K562 (cell line): ENCODE measurements around the gene CASKIN1. TPM values are rescaled to one million over a fixed set of nuclear protein-coding genes. Genes with fewer than 3 reads are reported as not detected.

Experiments used
- ARHGAP35 ChIP-seq: fragments of 450-650 bp; IDR thresholded peaks from 2 replicates; pipeline ENCODE4 v1.6.1; 2018; ENCODE audit not compliant: partially characterized antibody
- CBX1 ChIP-seq: sonication (generic); IDR thresholded peaks from 2 replicates; pipeline ENCODE4 v1.6.1; 2016; ENCODE audit warnings: antibody characterized with exemption, low read depth, mild to moderate bottlenecking
- CSDE1 ChIP-seq, 2 experiments: fragments of 450-650 bp; IDR thresholded peaks; 2 replicates each; pipeline ENCODE4 v1.6.1; 2016; ENCODE audit warnings: mild to moderate bottlenecking in 1 of 2
- NEUROD1 ChIP-seq: fragments of 150-350 bp; IDR thresholded peaks from 2 replicates; pipeline ENCODE4 v1.6.1; 2014; ENCODE audit warnings: borderline replicate concordance, low read length, low read depth; ENCODE audit not compliant: partially characterized antibody
- RBM25 ChIP-seq: fragments of 200-400 bp; formaldehyde crosslinking; IDR thresholded peaks from 2 replicates; pipeline ENCODE4 v1.6.1; 2018; ENCODE audit warnings: low read length, low read depth, moderate library complexity; ENCODE audit not compliant: severe bottlenecking
- SMC3 ChIP-seq: conservative IDR thresholded peaks from 2 replicates; pipeline ENCODE4 v1.6.1; 2011; ENCODE audit warnings: low read depth, low read length, improper control_type of control experiment; ENCODE audit not compliant: insufficient read depth
- SRSF3 ChIP-seq: fragments of 200-400 bp; formaldehyde crosslinking; IDR thresholded peaks from 2 replicates; pipeline ENCODE4 v1.6.1; 2016; ENCODE audit warnings: mild to moderate bottlenecking, low read length, moderate library complexity; ENCODE audit not compliant: insufficient read depth
- WHSC1 ChIP-seq: IDR thresholded peaks from one replicate; pipeline ENCODE4 v1.6.1; 2012; ENCODE audit warnings: low read length, control low read depth, inconsistent platforms
- polyA plus RNA-seq, 8 experiments: library from polyadenylated mRNA; depleted of rRNA in 4 of 8; stranded (reverse) in 5 of 8; unstranded in 3 of 8; fragments of >200 nt; fragmentation: Nextera tagmentation in 2 of 8; fragmentation: Illumina TruSeq in 1 of 8; extraction: Ambion mirVana in 2 of 8; extraction: Trizol in 1 of 8; gene quantifications; 2 replicates each; pipeline versions ENCODE4 v1.2.1 to v1.2.3, GENCODE V29; 2011 to 2014; ENCODE audit warnings: inconsistent platforms in 1 of 8, missing spikeins in 1 of 8
- total RNA-seq, 7 experiments: library from RNA; depleted of rRNA in 6 of 7; stranded (reverse); fragments of >200 nt in 6 of 7; fragmentation: Illumina TruSeq in 2 of 7; extraction: Trizol in 2 of 7; gene quantifications; 2 replicates each; pipeline versions ENCODE4 v1.2.1 to v1.2.3, GENCODE V29; 2011 to 2021; ENCODE audit warnings: low replicate concordance in 1 of 7
- TF ChIP-seq, protein P1 (sequence below), 3 experiments: IDR thresholded peaks in 2 of 3; conservative IDR thresholded peaks in 1 of 3; 2 replicates each; pipeline ENCODE4 v1.5.1; 2011 to 2012; ENCODE audit warnings: low read length in 3 of 3, mild to moderate bottlenecking in 3 of 3, control low read depth in 2 of 3, improper control_type of control experiment in 1 of 3, inconsistent platforms in 1 of 3, low read depth in 1 of 3, mixed read lengths in 1 of 3, moderate library complexity in 1 of 3; ENCODE audit not compliant: insufficient read depth in 2 of 3
- TF ChIP-seq, protein P2 (sequence below): fragments of 450-650 bp; IDR thresholded peaks from 2 replicates; pipeline ENCODE4 v1.6.1; 2017; ENCODE audit warnings: mild to moderate bottlenecking, moderate library complexity
- TF ChIP-seq, protein P3 (sequence below): sonication (generic); formaldehyde crosslinking; IDR thresholded peaks from 2 replicates; pipeline ENCODE4 v1.8.0; 2023; ENCODE audit warnings: mild to moderate bottlenecking, missing genetic modification reagents
- TF ChIP-seq, protein P4 (sequence below): fragments of 250-450 bp; sonication (Bioruptor Pico); IDR thresholded peaks from 2 replicates; pipeline ENCODE4 v1.5.0; 2021; ENCODE audit warnings: mild to moderate bottlenecking, moderate library complexity
- TF ChIP-seq, protein P5 (sequence below): fragments of 450-650 bp; IDR thresholded peaks from 2 replicates; pipeline ENCODE4 v1.7.1; 2018; ENCODE audit warnings: mild to moderate bottlenecking, low read depth; ENCODE audit not compliant: partially characterized antibody

The CASKIN1 gene
- total and polyA plus RNA-seq, 9 of the 15 experiments (the other 6 are each of a cell fraction or from before 2014, with no cell fraction given) = 0.15 to 4.5 (median 1.5) TPM; not detected in 2

DNA sequence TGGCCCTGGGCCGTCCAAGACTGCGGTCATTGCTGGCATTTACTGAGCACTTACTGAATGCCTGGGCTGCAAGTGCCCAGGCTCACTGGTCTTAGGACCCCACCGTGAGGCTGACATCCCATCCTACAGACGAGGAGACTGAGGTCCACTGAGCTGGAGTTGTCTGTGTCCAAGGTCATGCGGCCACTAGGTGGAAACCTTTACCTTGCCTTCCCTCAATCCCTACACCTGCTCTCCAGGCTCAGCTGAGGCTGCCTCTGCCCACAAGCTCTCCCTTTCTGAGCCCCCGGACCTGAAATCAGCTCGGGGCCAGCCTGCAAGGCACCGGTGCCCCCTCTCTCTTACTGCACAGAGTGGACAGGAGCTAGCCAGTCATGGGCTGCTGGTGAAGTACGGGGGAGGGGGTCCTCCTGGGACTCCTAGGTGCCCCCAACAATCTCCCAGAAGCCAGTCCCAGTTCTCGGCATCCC is 1.5 kb downstream of the CASKIN1 start (continued):
- TF ChIP-seq, protein P1, sequence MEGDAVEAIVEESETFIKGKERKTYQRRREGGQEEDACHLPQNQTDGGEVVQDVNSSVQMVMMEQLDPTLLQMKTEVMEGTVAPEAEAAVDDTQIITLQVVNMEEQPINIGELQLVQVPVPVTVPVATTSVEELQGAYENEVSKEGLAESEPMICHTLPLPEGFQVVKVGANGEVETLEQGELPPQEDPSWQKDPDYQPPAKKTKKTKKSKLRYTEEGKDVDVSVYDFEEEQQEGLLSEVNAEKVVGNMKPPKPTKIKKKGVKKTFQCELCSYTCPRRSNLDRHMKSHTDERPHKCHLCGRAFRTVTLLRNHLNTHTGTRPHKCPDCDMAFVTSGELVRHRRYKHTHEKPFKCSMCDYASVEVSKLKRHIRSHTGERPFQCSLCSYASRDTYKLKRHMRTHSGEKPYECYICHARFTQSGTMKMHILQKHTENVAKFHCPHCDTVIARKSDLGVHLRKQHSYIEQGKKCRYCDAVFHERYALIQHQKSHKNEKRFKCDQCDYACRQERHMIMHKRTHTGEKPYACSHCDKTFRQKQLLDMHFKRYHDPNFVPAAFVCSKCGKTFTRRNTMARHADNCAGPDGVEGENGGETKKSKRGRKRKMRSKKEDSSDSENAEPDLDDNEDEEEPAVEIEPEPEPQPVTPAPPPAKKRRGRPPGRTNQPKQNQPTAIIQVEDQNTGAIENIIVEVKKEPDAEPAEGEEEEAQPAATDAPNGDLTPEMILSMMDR (IDR thresholded peaks at IDR 0.05 in 2 of 3, conservative IDR thresholded peaks at IDR 0.05 in 1 of 3; ENCODE audit: insufficient read depth in 2 of 3, low read depth in 1 of 3, low read length in 3 of 3) = peak; percentile 67 to 84 (median 75)
- TF ChIP-seq, protein P2, sequence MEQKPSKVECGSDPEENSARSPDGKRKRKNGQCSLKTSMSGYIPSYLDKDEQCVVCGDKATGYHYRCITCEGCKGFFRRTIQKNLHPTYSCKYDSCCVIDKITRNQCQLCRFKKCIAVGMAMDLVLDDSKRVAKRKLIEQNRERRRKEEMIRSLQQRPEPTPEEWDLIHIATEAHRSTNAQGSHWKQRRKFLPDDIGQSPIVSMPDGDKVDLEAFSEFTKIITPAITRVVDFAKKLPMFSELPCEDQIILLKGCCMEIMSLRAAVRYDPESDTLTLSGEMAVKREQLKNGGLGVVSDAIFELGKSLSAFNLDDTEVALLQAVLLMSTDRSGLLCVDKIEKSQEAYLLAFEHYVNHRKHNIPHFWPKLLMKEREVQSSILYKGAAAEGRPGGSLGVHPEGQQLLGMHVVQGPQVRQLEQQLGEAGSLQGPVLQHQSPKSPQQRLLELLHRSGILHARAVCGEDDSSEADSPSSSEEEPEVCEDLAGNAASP = no peak
- TF ChIP-seq, protein P3, sequence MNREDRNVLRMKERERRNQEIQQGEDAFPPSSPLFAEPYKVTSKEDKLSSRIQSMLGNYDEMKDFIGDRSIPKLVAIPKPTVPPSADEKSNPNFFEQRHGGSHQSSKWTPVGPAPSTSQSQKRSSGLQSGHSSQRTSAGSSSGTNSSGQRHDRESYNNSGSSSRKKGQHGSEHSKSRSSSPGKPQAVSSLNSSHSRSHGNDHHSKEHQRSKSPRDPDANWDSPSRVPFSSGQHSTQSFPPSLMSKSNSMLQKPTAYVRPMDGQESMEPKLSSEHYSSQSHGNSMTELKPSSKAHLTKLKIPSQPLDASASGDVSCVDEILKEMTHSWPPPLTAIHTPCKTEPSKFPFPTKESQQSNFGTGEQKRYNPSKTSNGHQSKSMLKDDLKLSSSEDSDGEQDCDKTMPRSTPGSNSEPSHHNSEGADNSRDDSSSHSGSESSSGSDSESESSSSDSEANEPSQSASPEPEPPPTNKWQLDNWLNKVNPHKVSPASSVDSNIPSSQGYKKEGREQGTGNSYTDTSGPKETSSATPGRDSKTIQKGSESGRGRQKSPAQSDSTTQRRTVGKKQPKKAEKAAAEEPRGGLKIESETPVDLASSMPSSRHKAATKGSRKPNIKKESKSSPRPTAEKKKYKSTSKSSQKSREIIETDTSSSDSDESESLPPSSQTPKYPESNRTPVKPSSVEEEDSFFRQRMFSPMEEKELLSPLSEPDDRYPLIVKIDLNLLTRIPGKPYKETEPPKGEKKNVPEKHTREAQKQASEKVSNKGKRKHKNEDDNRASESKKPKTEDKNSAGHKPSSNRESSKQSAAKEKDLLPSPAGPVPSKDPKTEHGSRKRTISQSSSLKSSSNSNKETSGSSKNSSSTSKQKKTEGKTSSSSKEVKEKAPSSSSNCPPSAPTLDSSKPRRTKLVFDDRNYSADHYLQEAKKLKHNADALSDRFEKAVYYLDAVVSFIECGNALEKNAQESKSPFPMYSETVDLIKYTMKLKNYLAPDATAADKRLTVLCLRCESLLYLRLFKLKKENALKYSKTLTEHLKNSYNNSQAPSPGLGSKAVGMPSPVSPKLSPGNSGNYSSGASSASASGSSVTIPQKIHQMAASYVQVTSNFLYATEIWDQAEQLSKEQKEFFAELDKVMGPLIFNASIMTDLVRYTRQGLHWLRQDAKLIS (CRISPR knock-in tag) = no peak
- TF ChIP-seq CSDE1 (IDR thresholded peaks at IDR 0.05) = no peak
- TF ChIP-seq NEUROD1 = no peak
- no peak for TF ChIP-seq WHSC1
- no peak for TF ChIP-seq RBM25
- no peak for TF ChIP-seq SRSF3
- TF ChIP-seq CBX1 = peak; percentile 85; the same call in 1 of the 2 replicates
- TF ChIP-seq, protein P4, sequence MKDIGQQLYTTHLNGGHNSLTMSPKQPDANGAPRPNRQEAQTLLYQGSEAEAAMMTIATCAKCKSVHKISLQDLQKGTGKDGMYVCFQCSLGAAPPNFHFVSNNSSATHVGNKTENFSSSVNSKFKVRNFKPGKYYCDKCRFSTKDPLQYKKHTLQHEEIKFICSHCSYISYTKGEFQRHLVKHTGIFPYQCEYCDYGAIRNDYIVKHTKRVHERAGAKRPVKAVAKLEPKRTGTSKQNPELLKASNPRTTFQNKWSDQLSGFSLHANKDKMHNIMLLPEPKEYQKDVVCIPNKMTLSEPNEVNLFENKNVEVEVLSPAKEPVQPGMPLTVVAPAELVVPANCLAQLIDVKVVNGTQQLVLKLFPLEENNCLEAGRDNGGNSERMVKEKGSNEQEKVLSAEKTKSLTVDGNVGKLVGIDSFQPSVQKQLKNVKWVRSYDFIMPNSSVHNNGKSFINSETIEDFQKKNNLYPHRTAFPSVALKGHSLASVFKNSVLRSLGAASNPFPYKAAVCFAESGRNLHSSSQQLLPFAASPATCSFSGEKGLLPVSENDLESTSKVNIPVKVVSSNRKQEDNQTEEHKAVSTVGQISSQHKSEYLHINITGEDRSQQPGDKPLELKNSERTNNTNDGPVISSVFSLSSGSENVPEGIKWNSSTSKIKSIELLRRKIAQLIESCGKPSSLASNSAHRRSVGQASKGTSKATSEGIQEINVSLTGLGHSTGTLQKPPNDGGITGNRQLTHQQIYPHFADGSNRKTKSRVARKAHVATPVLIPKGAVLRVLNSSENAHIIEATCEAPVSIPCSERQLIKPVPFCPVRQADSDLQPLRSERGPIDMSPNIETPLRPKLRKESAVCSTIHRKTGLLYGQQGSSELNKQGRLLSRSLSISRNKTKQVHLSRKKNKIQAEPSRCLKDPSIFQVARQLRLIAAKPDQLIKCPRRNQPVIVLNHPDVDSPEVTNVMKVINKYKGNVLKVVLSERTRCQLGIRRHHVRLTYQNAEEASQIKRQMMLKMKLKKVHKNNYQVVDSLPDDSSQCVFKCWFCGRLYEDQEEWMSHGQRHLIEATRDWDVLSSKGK (CRISPR knock-in tag) = no peak
- no peak for TF ChIP-seq ARHGAP35
- TF ChIP-seq, protein P5, sequence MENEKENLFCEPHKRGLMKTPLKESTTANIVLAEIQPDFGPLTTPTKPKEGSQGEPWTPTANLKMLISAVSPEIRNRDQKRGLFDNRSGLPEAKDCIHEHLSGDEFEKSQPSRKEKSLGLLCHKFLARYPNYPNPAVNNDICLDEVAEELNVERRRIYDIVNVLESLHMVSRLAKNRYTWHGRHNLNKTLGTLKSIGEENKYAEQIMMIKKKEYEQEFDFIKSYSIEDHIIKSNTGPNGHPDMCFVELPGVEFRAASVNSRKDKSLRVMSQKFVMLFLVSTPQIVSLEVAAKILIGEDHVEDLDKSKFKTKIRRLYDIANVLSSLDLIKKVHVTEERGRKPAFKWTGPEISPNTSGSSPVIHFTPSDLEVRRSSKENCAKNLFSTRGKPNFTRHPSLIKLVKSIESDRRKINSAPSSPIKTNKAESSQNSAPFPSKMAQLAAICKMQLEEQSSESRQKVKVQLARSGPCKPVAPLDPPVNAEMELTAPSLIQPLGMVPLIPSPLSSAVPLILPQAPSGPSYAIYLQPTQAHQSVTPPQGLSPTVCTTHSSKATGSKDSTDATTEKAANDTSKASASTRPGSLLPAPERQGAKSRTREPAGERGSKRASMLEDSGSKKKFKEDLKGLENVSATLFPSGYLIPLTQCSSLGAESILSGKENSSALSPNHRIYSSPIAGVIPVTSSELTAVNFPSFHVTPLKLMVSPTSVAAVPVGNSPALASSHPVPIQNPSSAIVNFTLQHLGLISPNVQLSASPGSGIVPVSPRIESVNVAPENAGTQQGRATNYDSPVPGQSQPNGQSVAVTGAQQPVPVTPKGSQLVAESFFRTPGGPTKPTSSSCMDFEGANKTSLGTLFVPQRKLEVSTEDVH = no peak
- TF ChIP-seq SMC3 = peak; percentile 48; the same call in 1 of the 2 replicates
